HG02938 (cell line): ENCODE measurements around the gene FOXD1.
"Not testable (repeated sequence)": the region's sequence is repeated elsewhere in the genome, so short reads cannot be mapped to it uniquely, and the experiment has no call there.

Experiments used
- ATAC-seq: cut with Tn5 transposase; IDR thresholded peaks from one replicate; pipeline ENCODE4 v1.9.1; 2021; ENCODE audit warnings: mild to moderate bottlenecking, moderate library complexity; ENCODE audit not compliant: unreplicated experiment

FOXD1 gene

GRCh38 chr5:73448463-73449136, at the start of gene FOXD1:
Gene FOXD1, minus strand, starts transcription at chr5:73448777. Its CDS starts 415 bp downstream, at chr5:73448362.
- ATAC-seq, result no peak

GRCh38 chr5:73497497-73498056, 49.0 kb upstream of the FOXD1 start:
- ATAC-seq, result no peak

- ATAC-seq, result no peak
Observed at GRCh38 chr5:73496984-73497457, 48.4 kb upstream of the FOXD1 start.

GRCh38 chr5:73495772-73496335, 47.3 kb upstream of the FOXD1 start:
- ATAC-seq, result no peak

- ATAC-seq, result no peak
Observed at GRCh38 chr5:73494721-73495120, 46.1 kb upstream of the FOXD1 start.

- ATAC-seq, result no peak
Observed at GRCh38 chr5:73493421-73493820, 44.8 kb upstream of the FOXD1 start.

- ATAC-seq, result no peak
Observed at GRCh38 chr5:73491155-73491554, 42.6 kb upstream of the FOXD1 start.

- ATAC-seq, result no peak
Observed at GRCh38 chr5:73490088-73490487, 41.5 kb upstream of the FOXD1 start.

- no peak for ATAC-seq
Observed at GRCh38 chr5:73488806-73489205, 40.2 kb upstream of the FOXD1 start.

GRCh38 chr5:73487815-73488214, 39.2 kb upstream of the FOXD1 start:
- no peak for ATAC-seq

- ATAC-seq, result not testable (repeated sequence)
Observed at GRCh38 chr5:73487257-73487656, 38.7 kb upstream of the FOXD1 start.

GRCh38 chr5:73486119-73486899, 37.7 kb upstream of the FOXD1 start:
- ATAC-seq, result no peak

- ATAC-seq, result no peak
Observed at GRCh38 chr5:73485715-73486114, 37.1 kb upstream of the FOXD1 start.

GRCh38 chr5:73484511-73484910, 35.9 kb upstream of the FOXD1 start:
- no peak for ATAC-seq

- no peak for ATAC-seq
Observed at GRCh38 chr5:73483676-73484075, 35.1 kb upstream of the FOXD1 start.

GRCh38 chr5:73482383-73483136, 34.0 kb upstream of the FOXD1 start:
- ATAC-seq, result no peak

- no peak for ATAC-seq
Observed at GRCh38 chr5:73480500-73480899, 31.9 kb upstream of the FOXD1 start.

- ATAC-seq, result no peak
Observed at GRCh38 chr5:73472116-73472515, 23.5 kb upstream of the FOXD1 start.

GRCh38 chr5:73471654-73472053, 23.1 kb upstream of the FOXD1 start:
- no peak for ATAC-seq

- no peak for ATAC-seq
Observed at GRCh38 chr5:73469878-73470277, 21.3 kb upstream of the FOXD1 start.

GRCh38 chr5:73468638-73469037, 20.1 kb upstream of the FOXD1 start:
- not testable (repeated sequence) for ATAC-seq
